Neuronal stem cell (in vitro differentiated cells): ENCODE measurements around the gene UBB.
"Not testable (repeated sequence)": the region's sequence is repeated elsewhere in the genome, so short reads cannot be mapped to it uniquely, and the experiment has no call there.

Experiments
- DNase-seq: peaks from one replicate; pipeline ENCODE4 v3.0.0-alpha.2; 2013; ENCODE audit warnings: low spot score
- H2AFZ ChIP-seq: one replicate; pipeline ENCODE4 v1.6.1; 2013; ENCODE audit warnings: mild to moderate bottlenecking, low read length, inconsistent platforms
- H2AK5ac ChIP-seq: 2 replicates; pipeline ENCODE4 v1.6.1; 2013; ENCODE audit warnings: low read depth, mild to moderate bottlenecking, inconsistent platforms, low read length, moderate library complexity, mixed read lengths
- H2BK120ac ChIP-seq: 2 replicates; pipeline ENCODE4 v1.6.1; 2013; ENCODE audit warnings: low read depth, mild to moderate bottlenecking, inconsistent platforms, low read length, moderate library complexity, mixed read lengths
- H2BK12ac ChIP-seq: one replicate; pipeline ENCODE4 v1.6.1; 2013; ENCODE audit warnings: low read length, inconsistent platforms
- H2BK15ac ChIP-seq: 2 replicates; pipeline ENCODE4 v1.6.1; 2013; ENCODE audit warnings: mild to moderate bottlenecking, low read length, inconsistent platforms, mixed read lengths
- H2BK5ac ChIP-seq: one replicate; pipeline ENCODE4 v1.6.1; 2013; ENCODE audit warnings: inconsistent platforms, mild to moderate bottlenecking, low read length, moderate library complexity
- H3K14ac ChIP-seq: one replicate; pipeline ENCODE4 v1.6.1; 2013; ENCODE audit warnings: low read length, inconsistent platforms
- H3K18ac ChIP-seq: 2 replicates; pipeline ENCODE4 v1.6.1; 2013; ENCODE audit warnings: low read length, inconsistent platforms
- H3K23ac ChIP-seq: 2 replicates; pipeline ENCODE4 v1.6.1; 2013; ENCODE audit warnings: low read depth, mild to moderate bottlenecking, mixed read lengths, low read length, inconsistent platforms; ENCODE audit not compliant: poor library complexity
- H3K27ac ChIP-seq: replicated peaks from 3 replicates; pipeline ENCODE4 v1.5.1; 2013; ENCODE audit warnings: low read length, inconsistent platforms
- H3K27me3 ChIP-seq, 3 experiments: 2 replicates each; pipeline ENCODE4 v1.6.1; 2013; ENCODE audit warnings: low read length in 3 of 3, mild to moderate bottlenecking in 2 of 3, inconsistent platforms in 1 of 3, low read depth in 1 of 3, mixed read lengths in 1 of 3, moderate library complexity in 1 of 3; ENCODE audit not compliant: control insufficient read depth in 3 of 3, insufficient read depth in 3 of 3
- H3K36me3 ChIP-seq, 2 donors: replicated peaks in 1 of 2; 2 replicates each; pipeline ENCODE4 v1.6.1; 2013; ENCODE audit warnings: low read length in 2 of 2; ENCODE audit not compliant: control insufficient read depth in 2 of 2, insufficient read depth in 2 of 2
- H3K4ac ChIP-seq: 2 replicates; pipeline ENCODE4 v1.6.1; 2013; ENCODE audit warnings: inconsistent platforms, mild to moderate bottlenecking, low read length, moderate library complexity
- H3K4me1 ChIP-seq, 2 donors: 1 replicate in 1 of 2; 2 replicates in 1 of 2; pipeline ENCODE4 v1.6.1; 2013; ENCODE audit warnings: low read length in 2 of 2, low read depth in 1 of 2; ENCODE audit not compliant: control insufficient read depth in 2 of 2, insufficient read depth in 1 of 2
- H3K4me2 ChIP-seq: one replicate; pipeline ENCODE4 v1.6.1; 2013; ENCODE audit warnings: mild to moderate bottlenecking, low read length, inconsistent platforms; ENCODE audit not compliant: insufficient read depth, poor library complexity, severe bottlenecking
- H3K4me3 ChIP-seq, 2 donors: 2 replicates each; pipeline ENCODE4 v1.5.1; 2013; ENCODE audit warnings: low read length in 2 of 2, mild to moderate bottlenecking in 2 of 2, inconsistent platforms in 1 of 2, moderate library complexity in 1 of 2
- H3K79me1 ChIP-seq: one replicate; pipeline ENCODE4 v1.6.1; 2013; ENCODE audit warnings: low read depth, mild to moderate bottlenecking, inconsistent platforms, low read length, moderate library complexity
- H3K9ac ChIP-seq: one replicate; pipeline ENCODE4 v1.6.1; 2013; ENCODE audit warnings: mild to moderate bottlenecking, low read depth, low read length, inconsistent platforms; ENCODE audit not compliant: poor library complexity
- H3K9me3 ChIP-seq, 2 donors: replicated peaks in 1 of 2; 2 replicates each; pipeline versions ENCODE3 to v1.6.1; 2013; ENCODE audit warnings: low read length in 2 of 2, mild to moderate bottlenecking in 2 of 2, inconsistent platforms in 1 of 2, low read depth in 1 of 2, mixed read lengths in 1 of 2, moderate library complexity in 1 of 2; ENCODE audit not compliant: control insufficient read depth in 2 of 2, insufficient read depth in 1 of 2
- H4K8ac ChIP-seq: one replicate; pipeline ENCODE4 v1.6.1; 2013; ENCODE audit warnings: low read depth, mild to moderate bottlenecking, inconsistent platforms, low read length, moderate library complexity
- H4K91ac ChIP-seq: one replicate; pipeline ENCODE4 v1.6.1; 2013; ENCODE audit warnings: low read length, low read depth, mild to moderate bottlenecking, inconsistent platforms; ENCODE audit not compliant: poor library complexity
- WGBS, 2 donors: extraction: QIAGEN DNeasy Blood & Tissue Kit; methylation state at CpG; one replicate each; pipeline ENCODE4 v1.1.7; 2013; ENCODE audit warnings: missing lambda C conversion rate in 2 of 2, mixed read lengths in 1 of 2; ENCODE audit not compliant: insufficient read length in 2 of 2, insufficient replicate concordance in 1 of 2; ENCODE audit errors: extremely low coverage in 2 of 2; 5-methylcytosine and 5-hydroxymethylcytosine counted together

The UBB gene

GRCh38 chr17:16396693-16397092 is 15.8 kb downstream of the UBB start:
- H3K4ac ChIP-seq, H2BK5ac ChIP-seq, H3K14ac ChIP-seq, H3K36me3 ChIP-seq, H3K18ac ChIP-seq, H2BK15ac ChIP-seq, H3K27me3 ChIP-seq, H3K79me1 ChIP-seq, H3K9me3 ChIP-seq, H3K27ac ChIP-seq, DNase-seq, H3K23ac ChIP-seq, H4K8ac ChIP-seq, H3K4me1 ChIP-seq, H2AK5ac ChIP-seq, H3K9ac ChIP-seq, H3K4me2 ChIP-seq, H3K4me3 ChIP-seq, H4K91ac ChIP-seq, H2BK12ac ChIP-seq, H2BK120ac ChIP-seq: not testable (repeated sequence)
- no CpG with 5 or more reads among the region's 2 CpGs for WGBS, 2 donors
- peak overlapping the region; percentile 1 for H2AFZ ChIP-seq

DNA sequence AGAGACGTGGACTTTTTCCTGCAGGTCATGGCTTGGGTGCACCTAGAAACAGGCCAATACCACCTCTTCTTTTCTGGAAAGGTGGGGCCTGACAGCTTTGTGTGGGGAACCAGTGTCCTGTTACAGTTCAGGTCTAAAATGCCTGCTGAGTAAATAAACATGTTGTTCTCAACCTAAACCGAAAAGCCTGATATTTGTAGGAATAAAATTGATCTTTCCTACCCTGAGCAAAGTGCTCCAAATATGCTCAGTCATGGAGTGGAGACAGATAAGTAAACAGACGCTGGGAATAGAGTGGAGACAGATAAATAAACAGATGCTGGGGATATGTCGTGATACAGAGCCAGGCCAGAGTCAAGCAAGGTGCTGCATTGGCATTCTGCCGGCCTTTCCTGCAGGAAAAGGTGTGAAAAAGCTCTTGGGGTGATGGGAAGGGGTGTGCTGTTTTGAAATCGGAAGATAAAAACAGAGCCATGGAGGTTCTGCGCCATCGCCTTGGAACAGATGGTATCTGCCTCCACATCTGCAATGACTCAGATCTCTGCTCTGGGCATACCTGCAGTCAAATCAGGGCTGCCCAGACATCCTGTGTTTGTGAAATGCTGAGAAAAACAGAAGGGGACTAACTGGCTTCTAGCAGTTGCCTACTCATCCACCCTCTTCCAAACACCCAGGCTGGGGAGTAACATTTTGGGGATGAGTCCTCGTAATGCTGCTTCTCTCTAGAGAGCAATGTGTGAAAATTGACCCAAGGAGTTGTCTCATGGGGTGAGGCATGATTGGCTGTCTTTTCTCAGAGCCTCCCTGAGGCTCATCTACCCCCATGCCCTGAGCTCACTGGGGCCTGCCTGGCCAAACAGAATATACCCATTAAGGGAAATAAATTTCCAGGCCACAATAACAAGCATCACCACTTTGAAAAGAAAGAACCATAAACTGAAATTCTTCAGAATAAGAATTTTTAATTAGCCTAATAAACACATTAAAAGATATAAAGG is 17.7 kb downstream of the UBB start:
- H2BK12ac ChIP-seq, result no peak overlapping the region
- no peak overlapping the region for H4K91ac ChIP-seq
- H2AK5ac ChIP-seq, result no peak overlapping the region
- no peak overlapping the region for H3K4me3 ChIP-seq
- H3K23ac ChIP-seq, result no peak overlapping the region
- H3K14ac ChIP-seq, result no peak overlapping the region
- no peak overlapping the region for H3K9ac ChIP-seq
- H3K27me3 ChIP-seq, result no peaks in the 10 kb centered on the region
- H3K4ac ChIP-seq, result no peak overlapping the region
- no peaks in the 10 kb centered on the region for H3K9me3 ChIP-seq
- H3K79me1 ChIP-seq, result no peaks in the 10 kb centered on the region
- no peaks in the 10 kb centered on the region for H3K4me1 ChIP-seq
- no peak overlapping the region for H2AFZ ChIP-seq
- no peak overlapping the region for H2BK120ac ChIP-seq
- H2BK15ac ChIP-seq, result no peak overlapping the region
- no peak for DNase-seq
- no peak overlapping the region for H4K8ac ChIP-seq
- H3K4me2 ChIP-seq, result no peak overlapping the region
- no CpG with 5 or more reads among the region's 9 CpGs for WGBS, 2 donors
- H3K36me3 ChIP-seq, result no peaks in the 10 kb centered on the region
- H2BK5ac ChIP-seq, result no peak overlapping the region
- H3K18ac ChIP-seq, result no peak overlapping the region
- H3K27ac ChIP-seq, result no peak overlapping the region

DNA sequence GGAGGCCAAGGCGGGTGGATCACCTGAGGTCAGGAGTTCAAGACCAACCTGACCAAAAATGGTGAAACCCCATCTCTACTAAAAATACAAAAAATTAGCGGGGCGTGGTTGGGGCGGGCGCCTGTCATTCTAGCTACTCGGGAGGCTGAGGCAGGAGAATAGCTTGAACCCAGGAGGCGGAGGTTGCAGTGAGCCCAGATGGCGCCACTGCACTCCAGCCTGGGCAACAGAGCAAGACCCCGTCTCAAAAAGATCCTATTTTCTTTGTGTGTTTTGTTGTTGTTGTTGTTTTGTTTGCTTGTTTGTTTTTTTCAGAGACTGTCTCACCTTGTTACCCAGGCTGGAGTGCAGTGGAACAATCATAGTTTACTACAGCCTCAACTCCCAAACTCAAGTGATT is 23.0 kb downstream of the UBB start:
- H3K27me3 ChIP-seq, DNase-seq, H2AK5ac ChIP-seq, H3K4me3 ChIP-seq, H3K4me2 ChIP-seq, H4K8ac ChIP-seq, H2BK15ac ChIP-seq, H2BK12ac ChIP-seq, H4K91ac ChIP-seq, H3K36me3 ChIP-seq, H3K4me1 ChIP-seq, H2BK5ac ChIP-seq, H3K14ac ChIP-seq, H3K9ac ChIP-seq, H3K79me1 ChIP-seq, H3K18ac ChIP-seq, H3K4ac ChIP-seq, H3K23ac ChIP-seq, H3K9me3 ChIP-seq, H2AFZ ChIP-seq, H3K27ac ChIP-seq, H2BK120ac ChIP-seq: not testable (repeated sequence)
- no CpG with 5 or more reads among the region's 9 CpGs for WGBS, 2 donors
